HG03103 (cell line): ENCODE measurements around the gene CRIM1.

ENCODE experiments used
- ATAC-seq: cut with Tn5 transposase; IDR thresholded peaks from one replicate; pipeline ENCODE4 v1.9.1; 2021; ENCODE audit warnings: low read depth; ENCODE audit not compliant: unreplicated experiment

The CRIM1 gene

DNA sequence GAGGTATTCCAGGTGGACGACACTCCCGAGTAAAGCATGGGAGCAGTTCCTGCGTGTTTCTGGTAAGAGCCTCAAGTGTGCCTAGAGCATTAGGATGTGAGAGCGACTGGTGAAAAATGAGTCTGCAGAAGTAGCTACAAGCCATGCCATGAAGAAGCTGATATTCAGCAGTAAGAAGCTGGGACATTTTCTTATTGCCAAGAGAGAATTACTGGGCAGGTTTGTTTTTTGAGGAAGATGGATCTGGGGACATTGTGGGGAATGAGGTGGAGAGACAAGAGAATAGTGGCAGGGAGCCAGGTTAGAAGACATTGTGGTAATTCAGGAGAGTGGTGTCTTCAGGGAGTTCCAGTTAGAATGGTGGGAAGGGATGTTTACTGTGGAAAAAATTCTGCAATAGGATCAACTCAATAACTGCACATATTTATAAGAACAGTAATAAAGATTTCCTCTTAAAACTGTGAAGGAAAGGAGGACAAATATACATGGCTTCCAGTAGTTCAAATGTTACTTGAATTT lies 38.2 kb downstream of the CRIM1 start:
- no peak for ATAC-seq

DNA sequence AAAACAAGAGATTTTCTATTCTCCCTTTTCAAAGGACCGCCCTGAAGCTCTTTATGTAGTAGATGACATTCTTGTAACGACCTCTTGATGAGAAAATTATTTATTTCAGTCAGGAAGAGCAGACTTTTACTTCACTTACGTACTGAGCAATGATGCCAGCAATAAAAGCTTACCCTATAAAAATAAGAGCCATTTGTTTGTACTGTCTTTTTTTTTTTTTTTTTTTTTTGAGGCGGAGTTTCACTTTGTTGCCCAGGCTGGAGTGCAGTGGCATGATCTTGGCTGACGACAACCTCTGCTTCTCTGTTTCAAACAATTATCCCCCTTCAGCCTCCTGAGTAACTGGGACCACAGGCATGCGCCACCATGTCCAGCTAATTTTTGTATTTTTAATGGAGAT lies 39.2 kb downstream of the CRIM1 start:
- no peak for ATAC-seq

DNA sequence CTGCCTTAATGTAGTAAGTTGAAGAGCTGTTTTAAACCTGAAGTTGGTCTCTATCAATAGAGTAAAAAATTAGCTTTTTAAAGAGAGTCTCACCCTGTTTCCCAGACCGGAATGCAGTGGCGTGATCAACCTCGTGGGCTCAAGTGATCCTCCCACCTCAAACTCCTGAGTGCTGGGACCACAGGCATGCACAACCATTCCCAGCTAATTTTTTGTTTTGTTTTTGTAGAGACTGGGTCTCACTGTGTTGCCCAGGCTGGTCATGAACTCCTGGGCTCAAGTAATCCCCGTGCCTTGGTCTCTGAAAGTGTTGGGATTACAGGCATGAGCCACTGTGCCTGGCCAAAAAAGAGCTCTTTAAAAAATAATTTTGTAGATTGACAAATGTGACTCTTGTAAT lies 40.3 kb downstream of the CRIM1 start:
- no peak for ATAC-seq

DNA sequence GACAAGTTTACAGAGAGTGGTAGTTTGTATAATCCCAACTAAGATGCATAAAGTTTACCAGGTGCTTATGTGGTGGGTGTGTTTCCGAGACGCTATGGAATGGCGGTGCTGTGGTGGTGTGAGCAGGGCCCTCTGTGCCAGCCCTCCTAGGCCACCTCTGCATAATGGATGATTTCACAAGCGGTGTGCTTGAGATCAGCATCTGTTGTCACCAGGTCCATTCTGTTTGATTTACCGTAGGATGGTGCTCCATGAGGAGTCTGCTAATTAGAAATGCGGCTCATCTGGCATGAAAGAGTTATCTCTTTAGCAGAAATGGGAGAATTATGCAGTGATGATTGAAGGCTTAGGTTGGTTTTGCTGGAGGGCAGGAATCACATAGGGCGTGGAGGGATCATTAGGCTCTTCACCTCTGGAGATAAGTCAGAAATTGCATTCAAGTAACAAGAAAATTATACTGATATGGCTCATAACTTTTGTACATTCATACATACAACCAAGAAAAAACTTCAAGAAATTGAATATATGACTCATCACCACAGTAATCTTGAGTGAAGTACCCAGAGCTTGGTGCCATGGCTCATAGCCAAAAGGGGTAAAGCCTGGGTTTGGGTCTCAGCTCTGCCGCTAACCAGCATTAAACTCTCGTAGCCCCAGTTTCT lies 41.4 kb downstream of the CRIM1 start:
- ATAC-seq, result no peak

DNA sequence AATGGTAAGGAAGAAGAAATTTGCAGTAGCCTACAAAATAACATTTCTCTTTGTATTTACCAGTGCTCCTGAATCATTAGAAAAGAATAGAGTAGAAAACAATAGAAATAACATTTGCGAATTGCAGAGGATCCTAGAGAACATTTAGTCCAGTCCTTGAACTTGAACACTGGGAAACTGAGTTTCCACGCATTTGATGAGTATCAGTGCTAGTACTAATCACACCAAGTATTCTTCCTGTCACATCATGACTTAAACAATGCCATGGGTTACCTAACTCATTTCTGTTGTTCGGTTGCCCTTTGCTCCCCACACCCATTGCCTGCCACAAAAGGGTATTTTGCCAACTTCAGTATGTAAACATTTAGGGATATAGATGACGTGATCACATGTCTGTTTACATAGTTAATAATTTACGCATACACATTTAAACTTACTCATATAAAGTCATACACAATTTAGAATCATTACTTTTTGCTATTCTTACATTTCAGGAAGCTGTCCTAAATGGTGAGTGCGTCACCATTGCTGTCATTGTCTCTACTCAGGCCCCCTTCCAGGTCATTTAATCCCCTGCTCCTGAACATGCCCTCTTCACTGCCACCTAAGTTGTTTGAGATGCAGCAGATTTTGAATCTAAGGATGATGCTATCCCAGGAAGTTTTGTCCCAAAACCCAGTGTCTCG lies 42.3 kb downstream of the CRIM1 start:
- no peak for ATAC-seq

DNA sequence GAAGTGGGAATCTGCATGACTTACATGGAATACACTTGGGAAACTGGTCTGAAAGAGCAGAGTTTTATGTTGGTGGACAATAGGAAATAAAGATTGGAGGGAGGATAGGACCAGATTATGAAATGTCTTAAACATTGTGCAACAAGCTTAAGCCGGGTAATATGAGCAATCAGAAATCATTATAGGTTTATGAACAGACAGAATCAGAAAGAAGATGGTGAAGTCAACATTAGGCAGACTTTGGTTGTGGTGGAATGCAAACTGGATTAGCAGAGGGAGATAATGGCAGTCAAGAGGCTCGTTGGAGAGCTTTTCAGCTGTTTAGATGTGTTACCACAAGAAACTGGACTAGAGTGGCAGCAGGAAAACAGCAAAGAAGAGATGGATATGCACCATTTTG lies 43.5 kb downstream of the CRIM1 start:
- no peak for ATAC-seq

DNA sequence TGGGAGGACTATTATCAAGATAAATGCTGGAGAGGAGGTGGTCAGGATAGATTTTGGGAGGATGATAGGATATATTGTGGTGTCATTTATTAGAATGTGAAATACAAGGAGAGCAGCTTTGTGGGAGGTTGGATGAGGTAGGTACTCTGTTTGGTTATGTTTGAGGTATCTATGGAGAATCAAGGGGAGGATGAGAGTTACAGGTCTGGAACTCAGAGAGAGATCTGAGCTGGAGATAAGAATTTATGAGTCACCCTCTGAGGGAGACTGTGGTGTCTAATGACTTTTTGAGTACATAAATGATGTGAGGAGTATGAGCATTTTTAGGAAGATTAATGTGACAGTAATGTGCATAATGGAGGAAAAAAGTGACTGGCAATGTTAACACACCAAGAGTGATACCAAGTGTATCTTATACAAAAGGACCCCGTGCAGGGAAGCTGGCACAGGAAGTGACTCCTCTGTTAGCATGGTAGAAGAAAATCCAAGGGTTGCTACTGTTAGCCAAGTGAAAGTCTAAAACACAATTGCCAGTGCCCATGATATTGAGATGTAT lies 48.2 kb downstream of the CRIM1 start:
- ATAC-seq, result peak; percentile 59

DNA sequence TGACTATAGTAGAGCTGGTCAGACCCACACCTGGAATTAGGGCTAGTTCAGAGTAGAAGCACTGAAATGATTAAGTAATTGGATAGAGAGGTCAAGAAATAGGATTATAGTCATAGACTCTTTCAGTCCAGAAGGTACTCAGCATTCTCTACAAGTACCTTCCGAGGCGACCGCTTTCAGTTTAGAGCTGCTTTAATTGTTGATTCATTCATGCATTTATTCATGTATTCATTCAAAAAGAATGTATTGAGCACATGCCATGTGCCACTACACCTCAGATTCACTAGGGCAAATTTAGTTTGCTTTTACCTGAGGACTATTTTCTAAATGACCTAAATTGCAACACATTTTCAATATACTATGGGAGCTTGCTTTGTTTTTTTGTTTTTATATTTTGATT lies 48.7 kb downstream of the CRIM1 start:
- ATAC-seq, result peak; percentile 29

DNA sequence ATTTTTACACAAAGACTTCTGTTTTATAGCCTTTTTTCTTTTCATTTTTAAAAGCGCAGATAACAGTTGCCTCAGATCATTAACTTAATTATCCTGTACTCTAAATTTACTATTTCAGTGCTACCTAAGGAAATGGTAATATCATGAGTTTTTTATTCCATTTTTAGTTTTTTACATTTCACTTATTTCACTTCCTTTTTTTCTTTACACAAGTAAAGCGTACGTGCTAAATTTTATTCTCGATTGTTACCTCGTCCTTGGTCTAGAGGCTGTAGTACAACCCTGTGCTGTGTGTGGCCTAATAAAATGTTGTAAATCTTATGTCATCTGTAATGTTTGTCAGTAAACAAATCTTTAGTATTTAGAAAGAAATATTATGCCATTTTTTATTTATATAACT lies 49.2 kb downstream of the CRIM1 start:
- peak; percentile 56 for ATAC-seq

DNA sequence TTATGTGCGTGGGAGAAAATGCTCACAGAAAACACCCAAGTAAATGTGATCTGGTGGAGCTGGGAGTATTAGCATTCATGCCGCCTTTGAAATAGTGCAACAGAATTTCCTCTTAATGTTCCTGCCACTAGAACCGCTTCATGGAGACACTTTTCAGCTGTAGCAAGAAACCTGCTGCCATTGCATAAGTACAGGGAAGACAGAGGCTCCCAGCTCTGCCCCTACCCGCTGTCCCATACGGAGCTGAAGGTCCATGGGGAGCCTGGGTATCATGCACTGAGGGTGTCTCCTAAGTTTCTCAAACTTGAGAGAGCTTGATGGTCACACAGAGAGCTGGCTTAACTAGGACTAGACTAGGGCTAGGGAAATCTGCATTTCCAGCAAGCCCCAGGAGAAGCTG lies 49.6 kb downstream of the CRIM1 start:
- ATAC-seq, result peak; percentile 17

DNA sequence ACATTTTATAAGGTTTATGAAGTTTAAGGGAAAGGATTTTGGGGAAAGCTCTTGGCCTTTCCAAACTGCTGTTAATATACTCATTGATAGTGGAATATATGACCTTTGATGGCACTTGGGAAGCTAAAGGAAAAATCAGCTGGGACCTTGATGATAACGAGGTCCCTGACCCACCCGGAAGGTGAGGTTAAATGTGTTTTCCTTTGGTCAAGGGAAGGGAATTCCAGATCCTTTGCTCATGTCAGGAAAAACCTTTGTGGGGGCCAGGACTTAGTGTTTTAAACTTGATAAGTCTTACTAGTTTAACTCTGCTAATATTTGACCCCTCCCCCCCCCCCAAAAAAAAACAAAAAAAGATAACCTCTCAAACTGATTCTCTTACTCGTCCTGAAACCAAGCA lies 50.7 kb downstream of the CRIM1 start:
- no peak for ATAC-seq

DNA sequence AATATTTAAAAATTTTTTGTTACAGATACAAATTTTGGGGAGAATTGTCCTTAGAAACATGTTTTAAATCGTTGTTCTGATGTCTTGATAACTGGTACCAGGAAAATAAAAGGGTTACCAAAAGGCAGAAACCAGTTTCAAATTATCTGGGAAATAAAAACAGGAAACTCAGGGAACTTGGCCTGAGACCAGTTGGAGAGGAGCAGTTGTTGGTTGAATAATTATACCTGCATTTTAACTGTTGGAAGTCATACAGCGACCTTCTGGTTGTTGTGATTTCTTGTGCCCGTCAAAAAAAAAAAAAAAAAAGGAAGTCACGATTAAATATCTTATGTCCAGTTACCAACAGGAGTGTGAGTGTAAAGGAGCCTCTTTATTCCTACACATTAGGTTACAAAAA lies 51.8 kb downstream of the CRIM1 start:
- no peak for ATAC-seq

DNA sequence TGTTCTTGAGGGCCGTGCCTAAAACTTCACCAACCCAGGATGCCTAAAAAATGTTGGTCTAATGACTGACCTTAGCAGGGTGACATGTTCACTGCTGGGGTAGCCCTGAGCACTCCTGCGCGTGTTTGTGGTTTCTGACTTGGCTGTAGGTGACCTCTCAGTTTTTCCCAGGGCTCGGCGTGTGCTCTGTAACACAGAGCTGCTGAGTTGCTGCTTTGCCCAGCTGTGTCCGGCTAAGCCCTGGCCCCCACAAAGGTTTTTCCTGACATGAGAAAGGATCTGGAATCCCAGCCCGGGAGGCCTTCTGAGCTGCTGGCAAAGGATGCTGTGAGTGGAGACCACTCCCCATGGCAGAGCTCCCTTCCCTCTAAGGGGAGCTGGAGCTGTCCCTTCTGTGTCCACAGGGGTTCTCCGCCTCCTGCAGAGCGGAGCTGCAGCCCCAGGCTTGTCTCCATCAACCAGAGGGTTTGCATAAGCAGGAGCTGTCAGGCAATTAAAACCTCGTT lies 52.7 kb downstream of the CRIM1 start:
- ATAC-seq, result no peak

DNA sequence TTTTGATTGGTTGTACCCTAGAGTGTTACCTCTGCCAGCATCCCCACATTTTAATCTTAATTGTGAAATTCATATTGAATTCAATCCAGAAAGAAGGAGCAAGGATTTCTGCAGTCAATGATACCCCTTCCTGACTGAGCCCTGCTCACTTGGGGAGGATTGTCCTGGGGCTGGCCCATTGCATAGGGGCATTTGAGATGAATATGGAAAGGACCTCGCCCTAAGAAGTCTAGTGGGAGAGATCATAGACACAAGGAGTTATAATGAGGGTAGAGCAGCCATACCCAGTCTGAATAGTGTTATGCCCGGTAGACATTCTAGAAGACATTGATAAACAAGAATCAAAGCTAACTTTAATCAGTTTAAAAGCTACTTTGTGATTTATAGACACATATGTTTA lies 53.8 kb downstream of the CRIM1 start:
- no peak for ATAC-seq

DNA sequence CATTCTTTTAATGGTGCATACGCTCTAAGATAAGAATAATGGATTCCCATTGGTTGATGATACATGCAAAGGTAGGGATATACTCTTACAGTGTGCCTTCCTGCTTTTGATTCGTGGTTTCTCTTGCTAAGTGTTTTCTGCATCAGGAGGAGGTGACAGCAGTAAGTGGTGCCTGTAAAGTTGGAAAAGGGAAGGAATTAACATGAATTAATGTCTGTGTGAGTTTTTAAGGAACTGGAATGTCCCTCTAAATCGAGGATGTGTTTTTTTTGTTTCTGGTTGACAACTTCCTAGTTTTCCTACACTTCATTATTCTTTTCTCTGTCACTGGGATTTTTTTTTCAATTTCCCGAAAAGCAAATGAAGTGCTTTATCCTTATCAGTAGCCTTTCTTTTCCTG lies 54.4 kb downstream of the CRIM1 start:
- no peak for ATAC-seq

DNA sequence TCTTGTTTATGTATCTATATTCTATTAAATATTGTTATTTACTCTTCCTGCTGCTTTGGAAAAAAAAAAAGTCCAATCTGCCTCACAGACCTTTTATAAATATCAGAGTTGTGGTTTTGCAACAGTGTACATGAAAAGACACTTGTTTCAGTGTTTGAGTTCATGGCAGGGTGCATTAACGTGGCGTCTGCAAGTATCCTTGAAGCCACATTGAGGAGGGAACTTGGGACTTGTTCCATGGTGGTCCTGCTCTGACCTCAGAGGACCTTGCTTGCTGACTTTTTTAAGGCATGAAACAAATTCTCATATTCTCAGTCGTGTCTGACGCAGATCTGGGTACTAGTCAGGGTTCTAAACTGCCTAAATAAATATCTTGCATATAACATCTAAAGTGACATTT lies 55.1 kb downstream of the CRIM1 start:
- ATAC-seq, result no peak

DNA sequence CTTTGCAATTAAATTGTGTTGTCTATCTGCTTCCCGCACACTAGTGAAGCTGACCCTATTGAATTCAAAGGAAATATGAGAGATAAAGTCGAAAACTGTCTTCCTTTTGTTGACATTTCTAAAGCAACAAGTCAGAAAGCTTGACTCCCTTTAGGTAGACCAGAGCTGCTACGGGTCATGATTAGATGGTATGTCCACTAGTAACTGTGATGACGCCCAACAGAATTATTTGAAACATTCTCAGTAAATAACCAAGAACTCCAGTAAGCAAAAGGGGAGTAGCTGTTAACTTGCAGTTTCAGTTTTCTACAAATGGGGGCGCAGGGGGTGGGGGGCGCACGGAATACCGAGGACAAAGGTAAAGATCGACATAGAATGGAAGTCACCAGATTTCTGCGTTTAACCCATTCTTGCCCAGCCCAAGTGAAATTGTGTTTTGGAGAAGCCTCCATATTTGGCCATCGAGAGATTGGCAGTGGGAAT lies 56.4 kb downstream of the CRIM1 start:
- ATAC-seq, result no peak

DNA sequence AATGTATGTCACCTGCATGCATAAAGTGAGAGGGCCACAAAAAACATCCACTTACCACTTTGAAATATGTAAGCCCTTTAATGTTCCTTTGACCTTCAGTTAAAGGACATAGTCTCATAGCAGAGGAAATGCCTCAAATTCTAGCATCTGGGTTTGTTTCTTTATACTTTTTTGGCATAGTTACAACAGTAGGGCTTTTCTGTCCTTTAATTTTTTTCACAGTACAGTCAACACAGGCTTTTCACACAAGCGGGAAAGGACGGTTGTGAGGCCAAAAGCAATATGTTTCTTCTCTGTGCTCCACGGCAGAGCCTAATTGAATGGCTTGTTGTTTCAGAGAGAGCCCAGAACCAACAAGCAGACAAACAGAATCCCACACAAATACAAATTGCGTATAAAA lies 57.6 kb downstream of the CRIM1 start:
- no peak for ATAC-seq

DNA sequence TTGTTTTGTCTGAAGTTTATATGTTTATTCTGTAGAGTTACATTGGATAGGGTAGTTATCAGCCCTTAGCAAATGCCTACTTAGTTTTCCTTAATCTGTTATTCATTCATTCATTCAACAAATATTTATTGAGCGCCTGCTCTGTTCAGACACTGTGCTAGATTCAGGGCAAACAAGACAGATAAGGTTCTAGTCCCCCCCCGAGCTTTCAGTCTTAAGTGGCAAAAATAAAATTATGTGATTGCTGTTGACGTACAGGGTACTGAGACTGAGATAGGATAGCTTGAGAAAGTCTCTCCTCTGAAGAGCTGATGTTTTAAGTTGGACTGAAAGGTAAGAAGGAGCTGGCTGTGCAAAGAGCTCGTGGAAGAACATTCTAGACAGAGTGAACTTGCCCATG lies 58.7 kb downstream of the CRIM1 start:
- ATAC-seq, result no peak

DNA sequence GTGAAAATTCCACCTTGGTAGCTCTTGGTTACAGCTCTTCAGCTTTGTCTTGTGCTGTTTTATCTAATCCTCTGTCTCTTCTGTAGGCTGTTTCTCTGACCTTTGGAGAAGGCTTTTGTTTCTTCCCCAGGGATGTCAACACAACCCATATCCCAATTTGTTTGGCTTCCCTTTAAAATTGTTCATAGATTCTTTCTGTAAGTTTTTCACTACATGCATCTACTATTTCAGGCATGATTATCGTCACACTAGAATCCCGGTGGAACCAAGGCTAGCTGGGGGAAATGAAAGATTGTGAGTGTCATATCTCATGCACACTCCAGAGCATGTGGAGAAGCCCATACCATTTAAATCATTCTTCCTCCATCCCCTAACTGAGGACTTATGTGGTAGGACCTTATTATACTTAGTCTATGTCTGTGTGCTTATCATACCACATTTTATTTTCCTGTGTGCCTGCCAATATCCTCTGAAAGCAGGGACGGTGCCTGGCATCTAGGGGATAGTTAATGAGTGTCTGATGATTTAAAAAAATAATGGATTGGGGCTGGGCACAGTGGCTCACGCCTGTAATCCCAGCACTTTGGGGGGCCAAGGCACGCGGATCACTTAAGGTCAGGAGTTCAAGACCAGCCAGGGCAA lies 59.9 kb downstream of the CRIM1 start:
- ATAC-seq, result no peak
